Activated naive CD8-positive, alpha-beta T cell (primary cell): Measurements from ENCODE around the gene FOXR1.

Source experiments
- H3K27ac Mint-ChIP-seq: one replicate; pipeline ENCODE4 v1.8.0; 2021; ENCODE audit warnings: mixed read lengths
- H3K27me3 Mint-ChIP-seq: one replicate; pipeline ENCODE4 v1.8.0; 2021; ENCODE audit warnings: mixed read lengths
- H3K36me3 Mint-ChIP-seq: one replicate; pipeline ENCODE4 v1.8.0; 2021; ENCODE audit warnings: mixed read lengths
- H3K4me1 Mint-ChIP-seq: one replicate; pipeline ENCODE4 v1.8.0; 2021; ENCODE audit warnings: low read depth, mixed read lengths
- H3K4me3 Mint-ChIP-seq: one replicate; pipeline ENCODE4 v1.8.0; 2021; ENCODE audit warnings: mild to moderate bottlenecking, mixed read lengths
- H3K9me3 Mint-ChIP-seq: one replicate; pipeline ENCODE4 v1.8.0; 2021; ENCODE audit warnings: low read depth, mixed read lengths

FOXR1 gene

DNA sequence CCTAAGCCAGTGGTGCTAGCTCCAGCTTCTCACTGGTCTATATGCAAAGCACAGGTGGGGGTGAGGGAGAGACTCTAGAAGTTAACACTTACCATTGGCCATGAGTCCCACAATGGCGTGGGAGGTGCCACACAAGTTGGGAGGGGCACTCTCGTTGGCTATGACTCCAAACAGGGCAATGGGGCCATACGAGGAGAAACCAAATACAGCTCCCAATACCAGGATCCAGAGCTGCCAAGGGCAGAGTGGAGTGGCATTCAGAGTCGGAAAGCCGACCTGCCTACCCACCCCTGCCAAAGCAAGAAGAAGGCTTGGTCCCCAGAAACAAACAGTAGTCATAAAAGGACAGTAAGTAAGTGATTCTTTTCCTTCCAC is 53.5 kb downstream of the FOXR1 start:
- H3K27ac Mint-ChIP-seq = peak overlapping the region; percentile 46
- peaks cover 48% of the 10 kb centered on the region for H3K4me1 Mint-ChIP-seq
- peaks cover 5% of the 10 kb centered on the region for H3K36me3 Mint-ChIP-seq
- no peaks in the 10 kb centered on the region for H3K9me3 Mint-ChIP-seq
- no peak overlapping the region for H3K4me3 Mint-ChIP-seq
- H3K27me3 Mint-ChIP-seq = no peaks in the 10 kb centered on the region

DNA sequence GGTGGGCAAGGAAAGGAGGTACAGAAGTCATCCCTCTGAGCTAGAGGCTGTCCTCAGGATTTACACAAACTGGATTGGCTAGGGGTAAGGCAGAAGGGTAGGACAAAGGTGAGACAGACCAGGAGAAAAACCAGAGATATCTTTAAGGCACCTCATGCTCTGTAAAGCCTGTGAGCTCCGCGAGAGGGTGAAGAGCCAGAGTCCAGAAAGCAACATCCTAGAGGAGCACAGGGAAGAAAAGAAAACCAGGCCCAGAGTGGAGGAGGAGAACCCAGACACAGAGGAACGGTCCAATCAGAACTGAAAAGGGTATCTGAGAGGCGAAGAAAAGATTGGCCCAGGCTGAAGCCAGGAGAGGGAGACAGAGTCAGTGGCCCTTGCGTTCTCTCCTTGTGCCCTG is 54.0 kb downstream of the FOXR1 start:
- Mint-ChIP-seq H3K27me3 (no peaks in the 10 kb centered on the region), H3K27ac (no peak overlapping the region), H3K4me1 (peaks cover 45% of the 10 kb centered on the region), H3K36me3 (peaks cover 4% of the 10 kb centered on the region), H3K9me3 (no peaks in the 10 kb centered on the region), H3K4me3 (no peak overlapping the region)

DNA sequence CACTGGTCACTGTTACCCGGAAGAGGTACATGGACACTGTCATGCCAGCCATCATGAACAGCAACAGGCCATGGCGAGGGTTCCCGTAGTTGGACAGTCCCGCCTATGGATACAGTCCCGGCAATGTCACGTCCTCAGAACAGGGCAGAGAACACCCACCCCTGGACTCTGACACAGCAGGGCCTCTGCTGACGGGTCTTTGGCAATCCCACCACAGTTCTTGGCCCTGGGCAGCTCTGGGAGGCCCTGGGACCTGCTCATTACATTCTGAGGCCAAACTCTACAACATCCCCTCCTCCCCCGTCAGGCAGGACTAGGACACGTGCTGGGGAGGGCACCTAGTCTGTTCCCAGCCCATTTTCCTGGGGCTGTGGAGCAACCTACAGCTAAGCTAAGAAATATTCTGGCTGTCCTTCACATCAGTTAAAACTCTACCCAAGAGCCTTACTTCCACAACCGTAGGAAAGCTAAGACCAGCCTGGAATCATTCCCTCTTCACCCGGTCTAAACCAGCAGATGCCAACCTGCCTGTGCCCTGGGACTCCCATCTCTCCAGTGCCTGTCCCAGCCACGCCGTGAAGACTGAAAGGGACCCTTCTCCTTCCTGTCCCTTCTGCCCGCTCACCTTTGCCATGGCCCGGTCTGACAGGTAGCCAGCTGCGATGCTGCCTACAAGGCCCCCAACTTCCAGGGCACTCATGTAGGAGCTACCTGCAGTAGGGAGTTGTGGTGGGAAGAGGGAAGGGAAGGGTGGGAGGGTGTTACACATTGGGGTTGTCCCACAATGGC is 54.6 kb downstream of the FOXR1 start:
- no peak overlapping the region for H3K27ac Mint-ChIP-seq

GRCh38 chr11:119026970-119027369 is 55.4 kb downstream of the FOXR1 start:
- Mint-ChIP-seq H3K27me3 (no peaks in the 10 kb centered on the region), H3K27ac (no peak overlapping the region), H3K36me3 (peaks cover 2% of the 10 kb centered on the region), H3K9me3 (no peaks in the 10 kb centered on the region), H3K4me3 (no peak overlapping the region), H3K4me1 (peaks cover 35% of the 10 kb centered on the region)

More for the DNA sequence above, 54.6 kb downstream of the FOXR1 start:
- H3K4me3 Mint-ChIP-seq = no peak overlapping the region
- peaks cover 43% of the 10 kb centered on the region for H3K4me1 Mint-ChIP-seq
- peaks cover 3% of the 10 kb centered on the region for H3K36me3 Mint-ChIP-seq
- H3K9me3 Mint-ChIP-seq = no peaks in the 10 kb centered on the region
- H3K27me3 Mint-ChIP-seq = no peaks in the 10 kb centered on the region

DNA sequence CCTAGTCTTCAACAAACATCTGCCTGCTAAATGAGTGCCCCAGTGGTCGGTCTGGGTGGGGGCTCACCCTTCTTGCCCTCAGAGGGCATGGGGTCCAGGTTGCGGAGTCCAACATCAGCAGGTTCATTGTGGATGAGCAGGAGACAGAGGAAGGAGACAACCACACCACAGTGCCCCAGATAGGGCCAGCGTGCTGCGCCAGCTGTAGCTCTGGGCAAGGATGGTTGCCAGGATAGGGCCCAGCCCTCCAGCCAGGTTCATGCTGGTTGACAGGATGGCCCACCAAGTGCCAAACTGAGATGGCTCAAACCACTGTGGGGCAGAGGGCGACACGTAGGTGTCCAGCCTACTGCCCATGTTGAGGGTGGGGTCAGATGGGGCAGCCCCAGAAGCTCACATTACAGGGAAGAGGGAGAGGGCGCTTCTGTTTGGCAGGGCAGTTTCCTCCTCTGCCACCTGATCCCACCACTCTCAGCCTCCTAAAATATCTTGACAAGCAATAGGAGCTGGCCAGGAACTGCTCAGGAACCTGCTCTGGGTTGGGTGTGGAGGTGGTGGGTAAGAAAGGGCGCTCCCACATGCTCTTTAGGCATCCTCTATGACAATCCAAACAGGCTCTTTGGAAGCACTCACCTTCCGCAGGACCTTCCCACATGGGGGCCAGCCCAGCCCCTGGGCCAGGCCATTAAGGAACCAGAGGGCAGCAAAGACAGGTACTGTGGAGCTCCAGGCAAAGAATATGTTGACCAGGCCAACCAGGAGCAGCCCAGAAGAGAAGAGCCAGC is 56.2 kb downstream of the FOXR1 start:
- Mint-ChIP-seq H3K27ac (peak overlapping the region; percentile 41), H3K36me3 (peaks cover 2% of the 10 kb centered on the region), H3K4me1 (peaks cover 33% of the 10 kb centered on the region), H3K9me3 (no peaks in the 10 kb centered on the region), H3K27me3 (no peaks in the 10 kb centered on the region), H3K4me3 (no peak overlapping the region)

DNA sequence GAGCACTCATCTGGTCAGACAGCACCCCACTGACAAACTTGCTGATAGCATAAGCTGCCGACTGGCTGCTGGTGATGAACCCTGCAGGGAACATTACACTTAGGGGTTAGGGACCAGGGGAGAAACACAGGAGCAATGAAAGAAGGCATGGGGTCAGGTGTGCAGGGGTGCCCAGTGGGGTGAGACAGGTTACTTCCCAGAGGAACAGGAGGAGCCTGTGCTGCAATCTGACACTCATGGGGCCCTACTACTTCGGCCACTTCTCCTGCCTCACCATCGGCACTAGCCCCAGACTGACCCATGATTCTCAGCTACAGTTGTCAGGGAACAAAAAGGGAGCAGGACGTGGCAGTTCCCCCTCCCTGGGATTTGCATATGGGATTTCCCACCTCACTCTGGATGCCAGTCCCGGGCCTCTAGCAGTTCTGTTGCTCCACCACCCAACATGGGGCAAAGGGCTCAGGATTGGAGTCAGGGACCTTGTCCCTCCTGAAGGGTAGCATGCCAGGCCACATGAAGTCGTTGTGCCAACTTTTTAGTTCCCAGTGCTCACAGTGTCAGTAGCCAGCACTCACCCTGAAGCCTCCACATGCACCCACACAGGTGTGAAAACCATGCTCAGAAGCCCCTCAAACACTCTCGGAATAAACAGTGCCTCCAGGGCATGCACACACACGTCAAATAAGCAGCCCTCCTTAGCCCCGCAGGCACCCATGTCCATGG is 56.9 kb downstream of the FOXR1 start:
- Mint-ChIP-seq H3K27me3 (no peaks in the 10 kb centered on the region), H3K4me3 (no peak overlapping the region), H3K27ac (no peak overlapping the region), H3K4me1 (peaks cover 28% of the 10 kb centered on the region), H3K9me3 (no peaks in the 10 kb centered on the region), H3K36me3 (peaks cover under 1% of the 10 kb centered on the region)

- peak overlapping the region; percentile 89 for H3K27ac Mint-ChIP-seq
- no peaks in the 10 kb centered on the region for H3K36me3 Mint-ChIP-seq
- no peaks in the 10 kb centered on the region for H3K27me3 Mint-ChIP-seq
- H3K4me3 Mint-ChIP-seq = peak overlapping the region; percentile 78
- peaks cover 24% of the 10 kb centered on the region for H3K4me1 Mint-ChIP-seq
- H3K9me3 Mint-ChIP-seq = no peaks in the 10 kb centered on the region
Measured at GRCh38 chr11:119029069-119029339, 57.4 kb downstream of the FOXR1 start.

DNA sequence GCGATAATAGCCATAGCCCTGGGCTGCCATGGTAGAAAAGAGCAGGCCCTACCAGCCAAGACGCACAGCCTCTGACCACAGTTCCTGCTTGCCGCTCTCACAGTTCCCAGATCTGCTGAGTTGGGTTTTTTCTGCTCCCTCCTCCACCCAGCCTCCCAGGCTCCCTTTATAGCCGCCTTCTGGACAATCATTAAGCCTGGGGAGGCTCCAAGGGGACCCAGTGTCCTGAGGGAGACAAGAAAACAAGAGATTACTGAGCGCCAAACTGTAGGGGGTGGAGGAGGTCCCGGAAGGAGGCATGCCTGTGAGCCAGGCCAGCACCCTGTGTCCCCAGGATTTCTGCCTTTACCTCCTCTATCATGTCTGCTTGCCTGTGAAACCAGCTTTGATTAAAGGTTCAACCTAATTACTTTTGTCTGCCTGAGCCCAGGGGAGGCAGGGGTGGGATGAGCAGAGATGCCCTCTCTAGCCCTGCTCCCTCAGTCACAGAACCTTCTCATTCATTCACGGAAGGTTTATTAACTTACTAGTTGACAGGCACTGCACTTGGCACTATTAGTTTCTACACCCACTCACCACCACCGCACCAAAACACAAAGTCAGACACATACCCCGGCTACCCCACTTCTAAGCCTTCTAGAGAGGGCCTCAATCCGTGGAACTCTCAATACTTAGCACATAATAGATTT is 57.9 kb downstream of the FOXR1 start:
- peaks cover 19% of the 10 kb centered on the region for H3K4me1 Mint-ChIP-seq
- no peaks in the 10 kb centered on the region for H3K36me3 Mint-ChIP-seq
- H3K4me3 Mint-ChIP-seq = peak overlapping the region; percentile 78
- H3K27me3 Mint-ChIP-seq = no peaks in the 10 kb centered on the region
- H3K9me3 Mint-ChIP-seq = no peaks in the 10 kb centered on the region
- peak overlapping the region; percentile 89 for H3K27ac Mint-ChIP-seq

- H3K27me3 Mint-ChIP-seq = no peaks in the 10 kb centered on the region
- H3K36me3 Mint-ChIP-seq = no peaks in the 10 kb centered on the region
- no peaks in the 10 kb centered on the region for H3K9me3 Mint-ChIP-seq
- peak overlapping the region; percentile 89 for H3K27ac Mint-ChIP-seq
- H3K4me3 Mint-ChIP-seq = peak overlapping the region; percentile 78
- peaks cover 14% of the 10 kb centered on the region for H3K4me1 Mint-ChIP-seq
Measured at GRCh38 chr11:119030029-119030328, 58.4 kb downstream of the FOXR1 start.

- Mint-ChIP-seq H3K4me1 (peaks cover 14% of the 10 kb centered on the region), H3K27me3 (no peaks in the 10 kb centered on the region), H3K27ac (peak within 1 kb of the TSS; percentile 89), H3K36me3 (no peaks in the 10 kb centered on the region), H3K9me3 (no peaks in the 10 kb centered on the region), H3K4me3 (peak within 1 kb of the TSS; percentile 78)
Measured at GRCh38 chr11:119030329-119031047, 58.9 kb downstream of the FOXR1 start, which contains the start of gene SLC37A4. TSS of gene SLC37A4 (minus strand) at chr11:119030877.
